Raji (cell line): ENCODE results near the gene TGFBR1.

ENCODE experiments used
- POLR2A ChIP-seq: IDR thresholded peaks from 2 replicates; pipeline ENCODE4 v1.6.1; 2011; ENCODE audit warnings: low read depth, low read length, control low read depth; ENCODE audit not compliant: insufficient read depth

The TGFBR1 gene

DNA sequence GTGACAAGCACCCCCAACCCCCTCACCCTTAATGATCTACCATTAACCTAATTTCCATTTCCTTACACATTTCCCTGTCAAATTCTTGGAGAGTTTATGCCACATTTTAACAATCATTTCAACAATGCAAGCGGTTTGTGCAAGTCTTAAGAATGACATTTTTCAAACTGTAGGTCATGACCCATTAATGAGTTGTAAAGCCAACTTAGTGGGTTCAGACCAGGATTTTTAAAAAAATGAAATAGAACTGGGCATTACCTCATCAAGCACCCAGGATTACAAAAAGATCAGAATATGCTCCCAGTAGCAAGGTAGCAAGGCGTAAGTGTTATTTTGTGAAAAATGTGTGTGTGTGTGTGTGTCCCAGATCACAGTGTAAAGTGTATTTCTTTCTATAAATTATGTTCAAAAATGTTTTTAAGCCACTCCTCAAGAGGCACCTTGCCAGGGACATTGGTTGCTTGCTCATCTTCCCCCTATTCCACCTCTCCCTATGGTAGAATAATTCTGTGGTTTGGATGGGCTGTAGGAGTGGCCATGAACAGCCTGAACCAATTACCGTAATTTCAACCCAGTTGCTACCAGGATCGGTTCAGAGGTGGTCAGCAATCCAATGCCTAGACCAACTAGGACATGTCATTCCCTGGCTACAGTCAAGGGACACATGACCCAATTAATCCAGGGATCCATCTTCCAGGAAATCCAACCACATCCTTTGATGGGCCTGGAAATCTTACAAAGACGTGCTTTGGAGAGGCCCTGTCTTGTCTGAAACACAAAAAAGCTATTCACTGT, 14.4 kb upstream of the TGFBR1 start:
- TF ChIP-seq POLR2A, result no peak

DNA sequence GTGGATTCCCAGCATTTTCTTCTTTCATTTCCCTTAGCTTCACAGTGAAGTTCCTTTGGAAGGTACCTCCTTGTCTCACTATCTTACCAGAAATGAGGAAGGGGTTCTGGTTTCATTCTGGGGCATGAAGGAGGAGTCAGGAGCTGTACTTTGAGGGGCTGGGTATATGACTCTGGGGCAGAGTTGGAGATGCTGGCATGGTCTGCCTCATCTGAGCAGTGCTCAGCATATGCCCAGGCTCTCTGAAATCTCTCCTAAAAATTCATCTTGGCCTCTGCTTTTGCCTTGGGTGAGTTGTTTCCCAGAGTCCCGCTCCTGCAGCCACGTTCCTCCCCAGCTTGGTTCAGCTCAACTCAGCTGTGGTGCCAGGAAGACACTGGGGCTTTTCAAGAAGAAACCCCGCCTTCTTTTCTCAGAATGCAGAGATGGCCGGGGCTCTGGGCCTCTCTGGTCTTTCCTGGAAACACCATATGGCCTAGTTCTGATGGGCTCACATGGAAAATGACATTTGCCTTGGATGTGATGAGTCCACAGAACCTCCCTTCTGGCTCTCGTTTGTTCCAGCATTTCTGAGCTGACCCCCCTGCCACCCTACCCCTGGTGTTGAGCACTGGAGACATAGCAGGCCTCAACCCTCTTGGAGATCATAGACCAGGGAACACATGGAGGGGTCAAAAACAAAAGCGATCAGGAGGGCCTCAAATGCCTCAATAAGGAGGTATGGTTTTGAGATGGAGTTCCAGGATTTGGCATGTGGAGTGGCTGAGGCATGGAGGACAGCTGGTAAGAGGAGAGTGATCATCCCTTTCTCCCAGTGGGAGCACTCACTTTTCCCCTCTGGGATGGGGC, 12.0 kb upstream of the TGFBR1 start:
- no peak for TF ChIP-seq POLR2A

DNA sequence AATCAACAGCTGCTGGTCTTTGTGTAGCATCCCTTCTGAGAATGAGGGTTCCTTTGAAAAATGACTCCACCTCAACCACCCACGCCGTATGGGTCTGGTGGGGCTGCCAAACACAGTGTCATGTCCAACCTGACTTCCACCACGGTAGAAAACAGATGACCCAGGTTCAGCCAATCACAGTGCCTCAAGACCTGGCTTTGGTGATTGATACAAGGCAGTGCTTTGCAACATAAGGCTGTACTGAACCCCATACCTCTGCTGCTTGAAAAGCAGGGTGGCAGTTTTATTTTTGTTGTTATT, 11.5 kb upstream of the TGFBR1 start:
- no peak for TF ChIP-seq POLR2A

DNA sequence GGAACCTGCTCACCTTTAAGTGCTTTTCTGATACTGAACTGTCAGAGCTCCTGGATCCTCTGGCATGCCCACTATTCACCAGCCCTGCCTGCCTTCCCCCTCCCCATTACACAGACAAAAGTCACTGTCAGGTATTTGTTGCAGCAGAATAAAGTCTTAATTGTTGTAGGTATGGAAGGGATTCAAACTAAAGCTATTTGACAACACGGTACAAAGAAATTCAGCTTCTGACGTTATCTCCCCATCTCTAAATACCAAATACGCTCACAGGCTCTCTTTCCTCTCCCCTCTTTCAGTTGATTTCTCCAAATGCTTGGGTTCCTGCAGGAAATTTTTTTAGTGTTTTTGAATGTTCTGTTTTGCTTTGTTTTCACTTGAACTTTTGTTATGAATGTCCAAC, 9.3 kb upstream of the TGFBR1 start:
- TF ChIP-seq POLR2A, result no peak

DNA sequence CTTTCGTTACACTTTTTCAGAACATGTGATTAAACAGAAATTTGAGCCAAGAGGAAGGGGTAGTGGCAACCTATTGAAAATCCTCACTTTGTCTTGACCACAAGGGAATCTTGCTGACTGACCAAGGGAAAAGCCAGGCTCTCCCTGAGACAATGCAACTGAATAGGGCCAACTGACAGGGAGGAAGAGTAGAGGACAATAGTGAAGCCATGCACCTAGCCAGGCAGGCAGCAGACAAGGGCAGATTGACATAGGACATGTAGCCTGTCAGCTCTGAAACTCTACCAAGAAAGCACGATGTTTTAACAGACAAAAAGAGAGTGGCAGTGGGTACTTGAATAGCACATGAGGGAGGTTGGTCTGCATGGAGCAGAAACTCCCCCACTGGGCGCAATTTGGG, 8.5 kb upstream of the TGFBR1 start:
- no peak for TF ChIP-seq POLR2A

DNA sequence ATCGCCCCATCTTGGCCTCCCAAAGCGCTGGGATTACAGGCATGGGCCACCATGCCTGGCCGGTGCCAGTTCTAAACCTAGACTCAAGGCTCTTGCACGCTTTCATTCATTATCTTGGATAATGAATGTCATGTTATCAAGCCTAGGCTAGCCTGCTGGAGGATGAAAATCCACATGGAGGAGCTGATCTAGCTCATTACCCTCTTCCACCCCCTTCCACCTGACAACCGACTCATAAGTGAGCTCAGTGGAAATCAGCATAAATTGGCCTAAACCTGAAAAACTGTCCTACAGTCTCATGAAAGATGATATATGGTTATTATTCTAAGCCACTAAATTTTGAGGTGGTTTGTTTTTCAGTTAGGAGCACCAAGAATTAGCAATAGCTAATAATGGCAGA, 3.6 kb upstream of the TGFBR1 start:
- TF ChIP-seq POLR2A, result no peak

DNA sequence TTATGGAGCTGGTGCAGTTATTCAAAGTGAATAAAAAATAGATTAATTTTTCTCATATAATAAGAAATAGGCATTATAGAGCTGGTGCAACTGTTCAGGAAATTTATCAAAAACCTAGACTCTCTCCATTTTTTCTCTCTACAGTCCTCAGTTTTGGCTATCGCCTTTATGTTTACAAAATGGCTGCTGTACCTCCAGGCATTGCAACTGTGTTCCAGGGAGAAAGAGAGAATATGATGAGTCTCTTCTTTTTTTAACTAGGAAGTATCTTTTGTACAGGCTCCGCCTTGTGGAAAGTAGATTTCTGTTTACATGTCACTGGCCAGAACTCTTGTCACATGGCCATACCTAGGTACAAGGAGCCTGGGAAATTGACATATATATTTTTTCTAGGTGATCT, 3.1 kb upstream of the TGFBR1 start:
- no peak for TF ChIP-seq POLR2A

DNA sequence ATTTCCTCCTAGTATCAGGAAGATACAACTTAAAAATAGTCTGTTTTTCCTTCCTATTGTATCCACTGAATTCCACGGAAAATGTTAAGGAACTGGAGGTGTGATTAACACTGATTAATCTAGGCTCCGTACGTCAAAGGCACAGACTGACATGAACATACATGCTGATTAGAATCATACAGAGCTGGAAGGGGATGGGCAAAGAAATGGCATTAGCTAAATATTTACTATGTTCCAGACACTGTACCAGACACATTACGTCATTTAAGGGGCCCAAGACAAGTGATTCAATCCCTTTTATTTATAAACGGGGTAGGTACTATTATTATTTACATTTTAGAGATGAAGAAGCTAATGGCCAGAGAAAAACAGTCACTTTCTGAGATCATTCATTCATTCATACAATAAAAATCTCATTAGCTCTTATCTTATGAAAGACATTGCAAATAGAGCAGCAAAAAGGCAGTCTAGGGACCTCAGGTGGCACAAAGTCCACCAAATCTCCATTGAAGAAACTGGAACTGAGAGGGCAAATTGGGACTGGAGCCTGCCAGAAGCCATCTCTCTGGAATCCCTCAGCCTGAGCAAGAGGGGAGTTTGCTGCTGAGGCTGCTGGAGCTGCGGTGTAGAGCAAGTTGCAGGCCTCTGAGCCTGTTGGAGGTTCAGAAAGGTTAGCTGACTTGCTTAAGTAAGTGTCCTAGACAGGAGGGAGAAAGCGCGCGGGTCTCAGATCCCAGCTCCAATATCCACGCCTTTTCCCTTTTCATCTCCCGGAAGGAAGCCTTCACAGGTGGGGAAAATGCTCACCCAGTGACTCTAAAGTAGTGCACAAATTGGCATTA, 1.6 kb upstream of the TGFBR1 start:
- TF ChIP-seq POLR2A, result no peak

DNA sequence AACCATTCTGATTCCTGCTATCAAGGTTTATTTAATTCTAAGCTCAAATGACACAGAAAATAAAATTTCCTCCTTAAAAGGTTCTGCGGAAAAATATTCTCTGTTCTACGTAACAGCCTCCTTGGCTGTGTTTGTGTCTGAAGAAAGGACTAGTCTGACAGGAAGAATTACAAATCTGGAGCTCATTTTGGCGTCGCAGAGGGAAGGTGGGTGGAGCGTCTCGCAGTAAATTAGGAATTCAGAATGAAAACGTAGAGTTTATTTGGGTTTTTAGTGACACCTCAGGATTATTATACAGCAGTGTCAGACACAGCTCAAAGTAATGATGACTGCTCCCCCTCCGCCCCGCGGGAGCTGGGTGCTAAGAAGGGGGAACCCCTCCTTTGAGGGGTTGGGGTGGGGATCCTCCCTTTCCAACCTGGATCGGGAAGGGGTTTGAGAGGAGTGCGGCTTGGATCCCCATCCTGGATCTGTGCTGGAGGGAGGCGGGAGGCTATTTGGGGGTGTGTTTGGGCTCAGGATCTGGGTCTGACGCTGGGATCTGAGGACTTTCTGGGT, 933 bp upstream of the TGFBR1 start:
- no peak for TF ChIP-seq POLR2A

DNA sequence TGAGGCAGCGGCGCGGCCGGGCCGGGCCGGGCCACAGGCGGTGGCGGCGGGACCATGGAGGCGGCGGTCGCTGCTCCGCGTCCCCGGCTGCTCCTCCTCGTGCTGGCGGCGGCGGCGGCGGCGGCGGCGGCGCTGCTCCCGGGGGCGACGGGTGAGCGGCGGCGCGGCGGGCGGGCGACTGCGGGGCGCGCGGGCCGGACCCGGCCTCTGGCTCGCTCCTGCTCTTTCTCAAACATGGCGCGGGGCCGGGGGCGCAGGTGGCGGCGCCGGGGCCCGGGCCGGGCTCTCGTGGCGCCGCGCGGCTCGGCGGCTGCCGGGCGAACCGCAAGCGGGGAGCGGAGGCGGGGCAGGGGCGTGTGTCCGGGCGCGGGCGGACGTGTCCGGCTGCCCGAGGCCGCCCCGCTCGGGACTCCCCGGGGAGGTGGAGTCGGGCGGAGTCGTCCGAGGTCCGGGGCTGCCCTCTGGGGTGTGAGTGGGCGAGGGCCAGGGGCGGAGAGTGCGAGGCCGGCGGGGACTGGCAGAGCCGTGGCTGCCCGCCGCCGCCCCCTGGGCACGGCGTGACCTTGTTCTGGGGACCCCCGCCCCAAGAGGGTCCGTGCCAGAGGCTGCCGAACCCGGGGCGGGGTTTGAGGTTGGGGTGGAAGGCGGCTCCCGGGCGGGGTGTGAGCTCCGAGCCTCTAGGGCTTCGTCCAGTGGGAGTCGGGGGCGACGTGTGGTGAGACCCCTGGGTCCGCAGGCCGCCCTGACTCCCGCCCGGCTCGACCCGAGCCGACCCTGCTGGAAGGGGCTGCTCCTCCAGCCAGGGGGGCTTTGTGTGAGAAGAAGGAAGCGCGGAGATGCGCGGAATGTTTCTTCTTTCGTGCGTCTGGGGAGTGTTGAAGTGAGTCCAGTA, 485 bp downstream of the TGFBR1 start:
- no peak; the same call in 1 of the 2 replicates for TF ChIP-seq POLR2A

DNA sequence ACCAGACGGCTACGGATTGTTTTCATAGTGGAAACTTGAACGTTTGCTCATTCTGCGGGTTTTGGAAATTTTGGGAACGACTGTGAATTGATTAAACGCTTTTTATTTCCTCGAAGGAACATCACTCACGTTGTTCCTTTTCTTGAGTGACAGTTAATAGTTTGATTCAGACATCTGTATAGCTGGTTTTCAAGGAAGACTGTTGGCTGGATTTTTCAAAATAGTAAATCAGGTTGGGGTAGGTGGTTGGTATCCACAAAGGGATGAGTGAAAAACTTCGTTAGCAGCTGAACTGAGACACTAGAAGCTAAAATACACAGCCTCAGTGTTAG, 1.1 kb downstream of the TGFBR1 start:
- TF ChIP-seq POLR2A, result no peak

DNA sequence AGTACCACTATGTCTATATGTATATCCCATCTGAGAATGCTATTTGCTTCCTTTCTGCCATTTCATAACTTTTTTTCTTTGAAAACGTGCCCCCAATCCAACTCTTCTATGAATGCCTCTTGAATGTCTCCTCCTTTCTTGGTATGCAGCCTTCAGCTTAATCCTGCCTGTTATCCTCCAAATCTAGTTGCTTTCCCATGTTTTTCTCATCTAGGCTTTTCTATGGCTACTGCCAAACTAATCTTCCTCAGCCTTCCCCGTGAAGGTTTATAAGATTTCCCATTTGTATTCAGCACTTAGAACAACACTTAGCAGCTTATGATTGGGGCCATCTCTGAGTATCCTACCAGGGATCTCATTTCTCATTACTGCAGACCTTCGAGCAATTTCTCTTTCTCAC, 2.5 kb downstream of the TGFBR1 start:
- no peak for TF ChIP-seq POLR2A

DNA sequence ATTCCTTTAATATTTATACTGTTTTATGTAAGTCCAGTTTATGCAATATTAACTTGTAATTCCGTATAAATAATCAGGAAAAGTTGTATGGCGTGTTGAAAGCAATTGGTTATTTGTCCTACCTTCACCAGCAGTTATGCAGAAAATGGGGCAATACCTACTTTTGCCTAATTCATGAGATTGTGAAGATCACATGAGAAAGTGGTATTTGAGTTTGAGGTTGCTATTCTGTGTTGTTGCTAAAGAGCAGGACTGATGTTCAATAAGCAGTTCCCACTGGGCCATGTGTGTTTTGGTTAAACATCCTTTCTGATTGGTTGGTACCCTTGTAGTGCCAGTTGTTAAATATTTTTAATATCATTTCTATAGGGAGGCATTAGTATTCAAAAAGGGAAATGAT, 3.2 kb downstream of the TGFBR1 start:
- no peak for TF ChIP-seq POLR2A

DNA sequence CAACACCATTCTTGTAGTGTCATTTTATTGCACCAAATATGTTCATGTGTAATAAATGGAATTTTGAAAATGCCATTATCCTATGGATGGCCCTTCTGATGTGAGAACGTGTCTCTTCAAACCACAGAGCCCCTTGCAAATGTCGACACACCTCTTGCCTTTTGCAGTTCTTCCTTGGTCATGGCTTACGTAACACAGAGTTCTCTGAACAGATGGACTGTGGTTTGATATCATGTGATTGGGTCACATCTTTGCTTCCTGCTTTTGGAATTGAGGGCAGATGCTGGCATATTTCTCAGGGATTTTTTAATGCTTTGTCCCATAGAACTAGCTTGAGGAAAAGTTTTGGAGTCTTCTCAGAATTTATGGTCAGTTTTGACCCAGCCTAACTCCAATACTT, 4.6 kb downstream of the TGFBR1 start:
- no peak for TF ChIP-seq POLR2A
